ENCODE measurements around the gene GSAP. TPM values are rescaled to one million over a fixed set of nuclear protein-coding genes. Genes with fewer than 3 reads are reported as not detected.

Gene GSAP
- total and polyA plus RNA-seq, 4 donors = 3.7 to 24.1 (median 8.0) TPM

GRCh38 chr7:77370606-77371005, 45.5 kb downstream of the GSAP start:
- ATAC-seq (ENCODE audit: low FRiP score) (no peak), DNase-seq (no peak)
- 67 to 86% methylated on average over 1 of the region's 1 CpG for WGBS, 2 donors
- H3K4me3 ChIP-seq (ENCODE audit: low read length in 2 of 2) = no peak overlapping the region
- no peak overlapping the region for H3K27ac ChIP-seq (ENCODE audit: low read depth in 1 of 2, low read length in 2 of 2)
- no peaks in the 10 kb centered on the region for H3K9me3 ChIP-seq (ENCODE audit: control insufficient read depth, low read length)
- intact Hi-C loops (cut with DNase I) = no loop called here
- H3K27me3 ChIP-seq (ENCODE audit: control insufficient read depth in 1 of 2, insufficient read depth in 2 of 2, low read length in 1 of 2) = no peaks in the 10 kb centered on the region
- H3K4me1 ChIP-seq (ENCODE audit: control insufficient read depth in 1 of 2, insufficient read depth in 2 of 2, low read length in 2 of 2) = no peaks in the 10 kb centered on the region
- no peaks in the 10 kb centered on the region for H3K36me3 ChIP-seq (ENCODE audit: control insufficient read depth in 1 of 2, insufficient read depth in 2 of 2, low read length in 1 of 2)

- no peak overlapping the region for H3K4me3 ChIP-seq (ENCODE audit: low read length in 2 of 2)
- no peak for ATAC-seq (ENCODE audit: low FRiP score)
- H3K27ac ChIP-seq (ENCODE audit: low read depth in 1 of 2, low read length in 2 of 2) = no peak overlapping the region
- 86 to 91% methylated on average over 2 of the region's 2 CpGs for WGBS, 2 donors
- H3K4me1 ChIP-seq (ENCODE audit: control insufficient read depth in 1 of 2, insufficient read depth in 2 of 2, low read length in 2 of 2) = no peaks in the 10 kb centered on the region
- no peak for DNase-seq
- H3K36me3 ChIP-seq (ENCODE audit: control insufficient read depth in 1 of 2, insufficient read depth in 2 of 2, low read length in 1 of 2) = no peaks in the 10 kb centered on the region
- no peaks in the 10 kb centered on the region for H3K27me3 ChIP-seq (ENCODE audit: control insufficient read depth in 1 of 2, insufficient read depth in 2 of 2, low read length in 1 of 2)
- intact Hi-C loops (cut with DNase I) = no loop called here
- no peaks in the 10 kb centered on the region for H3K9me3 ChIP-seq (ENCODE audit: control insufficient read depth, low read length)
Observed at GRCh38 chr7:77368974-77369373, 47.2 kb downstream of the GSAP start.

GRCh38 chr7:77367976-77368375, 48.2 kb downstream of the GSAP start:
- Histone ChIP-seq H3K36me3 (ENCODE audit: control insufficient read depth in 1 of 2, insufficient read depth in 2 of 2, low read length in 1 of 2) (no peaks in the 10 kb centered on the region), H3K4me3 (ENCODE audit: low read length in 2 of 2) (no peak overlapping the region), H3K9me3 (ENCODE audit: control insufficient read depth, low read length) (no peaks in the 10 kb centered on the region), H3K4me1 (ENCODE audit: control insufficient read depth in 1 of 2, insufficient read depth in 2 of 2, low read length in 2 of 2) (no peaks in the 10 kb centered on the region), H3K27ac (ENCODE audit: low read depth in 1 of 2, low read length in 2 of 2) (no peak overlapping the region), H3K27me3 (ENCODE audit: control insufficient read depth in 1 of 2, insufficient read depth in 2 of 2, low read length in 1 of 2) (no peaks in the 10 kb centered on the region)
- WGBS, 2 donors = 92 to 96% methylated on average over 4 of the region's 4 CpGs
- intact Hi-C loops (cut with DNase I) = no loop called here
- ATAC-seq (ENCODE audit: low FRiP score) (no peak), DNase-seq (no peak)

- no peak overlapping the region for H3K4me3 ChIP-seq (ENCODE audit: low read length in 2 of 2)
- H3K36me3 ChIP-seq (ENCODE audit: control insufficient read depth in 1 of 2, insufficient read depth in 2 of 2, low read length in 1 of 2) = no peaks in the 10 kb centered on the region
- DNase-seq = no peak
- H3K4me1 ChIP-seq (ENCODE audit: control insufficient read depth in 1 of 2, insufficient read depth in 2 of 2, low read length in 2 of 2) = no peaks in the 10 kb centered on the region
- H3K27ac ChIP-seq (ENCODE audit: low read depth in 1 of 2, low read length in 2 of 2) = no peak overlapping the region
- WGBS, 2 donors = 12 to 31% methylated on average over 1 of the region's 1 CpG
- no peak for ATAC-seq (ENCODE audit: low FRiP score)
- intact Hi-C loops (cut with DNase I) = no loop called here
- H3K27me3 ChIP-seq (ENCODE audit: control insufficient read depth in 1 of 2, insufficient read depth in 2 of 2, low read length in 1 of 2) = no peaks in the 10 kb centered on the region
- no peaks in the 10 kb centered on the region for H3K9me3 ChIP-seq (ENCODE audit: control insufficient read depth, low read length)
Observed at GRCh38 chr7:77362905-77363304, 53.2 kb downstream of the GSAP start.

- ATAC-seq (ENCODE audit: low FRiP score) (no peak), DNase-seq (no peak)
- Histone ChIP-seq H3K9me3 (ENCODE audit: control insufficient read depth, low read length) (no peaks in the 10 kb centered on the region), H3K27me3 (ENCODE audit: control insufficient read depth in 1 of 2, insufficient read depth in 2 of 2, low read length in 1 of 2) (no peaks in the 10 kb centered on the region), H3K36me3 (ENCODE audit: control insufficient read depth in 1 of 2, insufficient read depth in 2 of 2, low read length in 1 of 2) (no peaks in the 10 kb centered on the region), H3K27ac (ENCODE audit: low read depth in 1 of 2, low read length in 2 of 2) (no peak overlapping the region), H3K4me3 (ENCODE audit: low read length in 2 of 2) (no peak overlapping the region), H3K4me1 (ENCODE audit: control insufficient read depth in 1 of 2, insufficient read depth in 2 of 2, low read length in 2 of 2) (no peaks in the 10 kb centered on the region)
- intact Hi-C loops (cut with DNase I) = no loop called here
- WGBS, 2 donors = 90 to 93% methylated on average over 3 of the region's 3 CpGs
Observed at GRCh38 chr7:77360969-77361368, 55.2 kb downstream of the GSAP start.

DNA sequence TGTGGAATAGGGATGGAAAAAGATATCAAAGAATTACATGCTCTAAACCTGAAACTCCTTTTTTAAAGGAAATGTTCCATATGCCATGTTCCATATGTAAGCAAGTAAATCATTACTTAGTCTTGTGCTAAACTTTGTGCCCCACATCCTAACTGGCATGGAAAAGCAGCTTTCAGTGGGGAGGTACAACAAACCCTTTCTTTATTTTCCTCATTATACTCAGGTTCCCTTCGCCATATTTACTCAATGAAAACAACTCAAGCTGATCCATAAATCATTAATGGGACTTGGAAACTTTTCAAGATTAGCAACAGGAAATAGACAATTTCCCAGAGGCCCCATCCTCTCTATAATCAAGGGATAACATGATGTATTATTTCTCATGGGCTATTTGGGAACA, 56.0 kb downstream of the GSAP start:
- H3K4me1 ChIP-seq (ENCODE audit: control insufficient read depth in 1 of 2, insufficient read depth in 2 of 2, low read length in 2 of 2) = no peaks in the 10 kb centered on the region
- ATAC-seq (ENCODE audit: low FRiP score) (no peak), DNase-seq (no peak)
- H3K36me3 ChIP-seq (ENCODE audit: control insufficient read depth in 1 of 2, insufficient read depth in 2 of 2, low read length in 1 of 2) = no peaks in the 10 kb centered on the region
- WGBS, 2 donors = 88 to 93% methylated on average over 1 of the region's 1 CpG
- intact Hi-C loops (cut with DNase I) = no loop called here
- H3K4me3 ChIP-seq (ENCODE audit: low read length in 2 of 2) = no peak overlapping the region
- H3K27ac ChIP-seq (ENCODE audit: low read depth in 1 of 2, low read length in 2 of 2) = no peak overlapping the region
- no peaks in the 10 kb centered on the region for H3K9me3 ChIP-seq (ENCODE audit: control insufficient read depth, low read length)
- no peaks in the 10 kb centered on the region for H3K27me3 ChIP-seq (ENCODE audit: control insufficient read depth in 1 of 2, insufficient read depth in 2 of 2, low read length in 1 of 2)

DNA sequence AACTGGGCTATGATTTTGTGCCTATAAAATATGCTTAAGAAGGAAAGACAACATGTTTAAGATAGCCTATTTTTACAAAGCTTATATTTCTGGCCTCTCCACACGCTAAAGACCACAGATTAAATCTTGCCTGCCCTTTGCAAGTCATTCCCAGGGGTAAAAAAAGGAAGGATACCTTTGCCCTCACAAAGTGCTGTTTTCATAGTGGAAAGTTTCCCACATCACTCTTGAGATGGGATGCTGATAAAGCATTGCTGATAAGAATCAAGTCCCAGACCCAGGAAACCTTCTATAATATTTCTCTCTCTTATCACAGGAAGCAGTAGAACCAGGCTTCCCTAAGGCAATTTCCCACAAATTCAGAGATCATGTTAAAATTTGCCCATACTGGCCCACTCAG, 56.5 kb downstream of the GSAP start:
- ATAC-seq (ENCODE audit: low FRiP score) = no peak
- H3K4me3 ChIP-seq (ENCODE audit: low read length in 2 of 2) = no peak overlapping the region
- no peak for DNase-seq
- no peaks in the 10 kb centered on the region for H3K27me3 ChIP-seq (ENCODE audit: control insufficient read depth in 1 of 2, insufficient read depth in 2 of 2, low read length in 1 of 2)
- no peak overlapping the region for H3K27ac ChIP-seq (ENCODE audit: low read depth in 1 of 2, low read length in 2 of 2)
- H3K36me3 ChIP-seq (ENCODE audit: control insufficient read depth in 1 of 2, insufficient read depth in 2 of 2, low read length in 1 of 2) = no peaks in the 10 kb centered on the region
- no peaks in the 10 kb centered on the region for H3K9me3 ChIP-seq (ENCODE audit: control insufficient read depth, low read length)
- intact Hi-C loops (cut with DNase I) = no loop called here
- WGBS, 2 donors = 50 to 59% methylated on average over 1 of the region's 1 CpG
- H3K4me1 ChIP-seq (ENCODE audit: control insufficient read depth in 1 of 2, insufficient read depth in 2 of 2, low read length in 2 of 2) = no peaks in the 10 kb centered on the region

GRCh38 chr7:77354914-77355313, 61.2 kb downstream of the GSAP start:
- H3K36me3 ChIP-seq (ENCODE audit: control insufficient read depth in 1 of 2, insufficient read depth in 2 of 2, low read length in 1 of 2) = no peaks in the 10 kb centered on the region
- no peaks in the 10 kb centered on the region for H3K27me3 ChIP-seq (ENCODE audit: control insufficient read depth in 1 of 2, insufficient read depth in 2 of 2, low read length in 1 of 2)
- DNase-seq = no peak
- H3K4me1 ChIP-seq (ENCODE audit: control insufficient read depth in 1 of 2, insufficient read depth in 2 of 2, low read length in 2 of 2) = no peaks in the 10 kb centered on the region
- intact Hi-C loops (cut with DNase I) = no loop called here
- no peaks in the 10 kb centered on the region for H3K9me3 ChIP-seq (ENCODE audit: control insufficient read depth, low read length)
- H3K4me3 ChIP-seq (ENCODE audit: low read length in 2 of 2) = no peak overlapping the region
- ATAC-seq (ENCODE audit: low FRiP score) = no peak
- 91 to 98% methylated on average over 9 of the region's 9 CpGs for WGBS, 2 donors
- no peak overlapping the region for H3K27ac ChIP-seq (ENCODE audit: low read depth in 1 of 2, low read length in 2 of 2)

DNA sequence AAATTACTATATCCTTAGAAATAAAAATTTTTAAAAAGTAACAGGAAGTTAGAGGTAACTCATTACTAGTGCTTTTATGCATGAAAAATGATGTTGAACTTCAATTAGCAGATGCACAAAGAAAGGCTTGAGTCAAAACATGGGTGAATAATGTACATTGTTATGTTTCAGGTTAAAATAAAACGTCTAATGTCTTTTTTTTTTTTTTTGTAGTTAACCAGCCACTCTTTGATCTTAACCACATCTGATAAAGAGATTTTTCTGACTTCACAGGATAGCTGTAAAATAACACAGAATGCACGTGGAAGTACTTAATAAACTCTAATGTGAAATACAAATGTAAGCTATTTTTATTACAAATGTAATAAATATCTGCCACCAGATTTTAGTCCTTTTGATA, 61.7 kb downstream of the GSAP start:
- H3K36me3 ChIP-seq (ENCODE audit: control insufficient read depth in 1 of 2, insufficient read depth in 2 of 2, low read length in 1 of 2) = no peaks in the 10 kb centered on the region
- 47 to 61% methylated on average over 2 of the region's 2 CpGs for WGBS, 2 donors
- no peak overlapping the region for H3K4me3 ChIP-seq (ENCODE audit: low read length in 2 of 2)
- no peaks in the 10 kb centered on the region for H3K9me3 ChIP-seq (ENCODE audit: control insufficient read depth, low read length)
- no peaks in the 10 kb centered on the region for H3K27me3 ChIP-seq (ENCODE audit: control insufficient read depth in 1 of 2, insufficient read depth in 2 of 2, low read length in 1 of 2)
- H3K4me1 ChIP-seq (ENCODE audit: control insufficient read depth in 1 of 2, insufficient read depth in 2 of 2, low read length in 2 of 2) = no peaks in the 10 kb centered on the region
- intact Hi-C loops (cut with DNase I) = no loop called here
- ATAC-seq (ENCODE audit: low FRiP score) (no peak), DNase-seq (no peak)
- no peak overlapping the region for H3K27ac ChIP-seq (ENCODE audit: low read depth in 1 of 2, low read length in 2 of 2)
